SK-N-SH treated with all-trans-retinoic acid at 6 μM for 48 hours (cell line): ENCODE measurements around the gene RAB4A.

Experiments used
- ATAC-seq: fragments of 200-7000 bp; cut with Tn5 transposase; 3 replicates; pipeline ENCODE4 v1.9.1; 2020; ENCODE audit warnings: mild to moderate bottlenecking, moderate library complexity
- ARNTL ChIP-seq: fragments of 450-650 bp; formaldehyde crosslinking; IDR thresholded peaks from 2 replicates; pipeline ENCODE4 v1.5.0; 2020; ENCODE audit warnings: low read depth, mild to moderate bottlenecking, moderate library complexity, borderline replicate concordance
- BACH2 ChIP-seq: fragments of 250-450 bp; sonication (Bioruptor Pico); IDR thresholded peaks from 2 replicates; pipeline ENCODE4 v1.9.0; 2021; ENCODE audit warnings: mild to moderate bottlenecking, borderline replicate concordance
- CREB5 ChIP-seq: fragments of 250-450 bp; sonication (Bioruptor Pico); IDR thresholded peaks from 2 replicates; pipeline ENCODE4 v1.5.1; 2020; ENCODE audit warnings: low read depth, mild to moderate bottlenecking, moderate library complexity
- CSDC2 ChIP-seq: fragments of 250-450 bp; sonication (Bioruptor Pico); IDR thresholded peaks from 2 replicates; pipeline ENCODE4 v1.5.0; 2020; ENCODE audit warnings: mild to moderate bottlenecking, moderate library complexity
- CSRNP3 ChIP-seq: fragments of 250-450 bp; sonication (Bioruptor Pico); IDR thresholded peaks from 2 replicates; pipeline ENCODE4 v1.5.1; 2021; ENCODE audit warnings: mild to moderate bottlenecking, moderate library complexity
- ESRRG ChIP-seq: fragments of 250-450 bp; sonication (Bioruptor Pico); IDR thresholded peaks from 2 replicates; pipeline ENCODE4 v1.6.1; 2021; ENCODE audit warnings: mild to moderate bottlenecking
- GLIS3 ChIP-seq: fragments of 250-450 bp; sonication (Bioruptor Pico); IDR thresholded peaks from 2 replicates; pipeline ENCODE4 v1.5.0; 2020; ENCODE audit warnings: mild to moderate bottlenecking, moderate library complexity
- ISL1 ChIP-seq: fragments of 250-450 bp; sonication (Bioruptor Pico); IDR thresholded peaks from 2 replicates; pipeline ENCODE4 v2.1.2; 2022; ENCODE audit warnings: mild to moderate bottlenecking, moderate library complexity
- OSR1 ChIP-seq: fragments of 250-450 bp; sonication (Bioruptor Pico); IDR thresholded peaks from 2 replicates; pipeline ENCODE4 v1.8.0; 2022; ENCODE audit warnings: moderate library complexity, mild to moderate bottlenecking, inconsistent platforms
- PATZ1 ChIP-seq: fragments of 250-450 bp; sonication (Bioruptor Pico); IDR thresholded peaks from 2 replicates; pipeline ENCODE4 v1.8.0; 2020; ENCODE audit warnings: mild to moderate bottlenecking, moderate library complexity, borderline replicate concordance
- RARB ChIP-seq: fragments of 250-450 bp; sonication (Bioruptor Pico); IDR thresholded peaks from 2 replicates; pipeline ENCODE4 v1.8.0; 2021; ENCODE audit warnings: mild to moderate bottlenecking, moderate library complexity
- TCF4 ChIP-seq: fragments of 250-450 bp; sonication (Bioruptor Pico); IDR thresholded peaks from 2 replicates; pipeline ENCODE4 v1.8.0; 2021; ENCODE audit warnings: mild to moderate bottlenecking, moderate library complexity, borderline replicate concordance
- TOX ChIP-seq: fragments of 250-450 bp; sonication (Bioruptor Pico); IDR thresholded peaks from 2 replicates; pipeline ENCODE4 v1.8.0; 2021; ENCODE audit warnings: mild to moderate bottlenecking, moderate library complexity, borderline replicate concordance
- ZC3H10 ChIP-seq: fragments of 250-450 bp; sonication (Bioruptor Pico); IDR thresholded peaks from 2 replicates; pipeline ENCODE4 v1.5.1; 2021; ENCODE audit warnings: mild to moderate bottlenecking, moderate library complexity
- ZFP3 ChIP-seq: fragments of 250-450 bp; sonication (Bioruptor Pico); IDR thresholded peaks from 2 replicates; pipeline ENCODE4 v1.5.0; 2020; ENCODE audit warnings: mild to moderate bottlenecking, moderate library complexity
- ZFP30 ChIP-seq: fragments of 450-650 bp; formaldehyde crosslinking; IDR thresholded peaks from 2 replicates; pipeline ENCODE4 v1.5.0; 2022; ENCODE audit warnings: mild to moderate bottlenecking, moderate library complexity
- ZNF565 ChIP-seq: fragments of 450-650 bp; formaldehyde crosslinking; conservative IDR thresholded peaks from 2 replicates; pipeline ENCODE4 v1.5.0; 2020; ENCODE audit warnings: low read depth, mild to moderate bottlenecking, moderate library complexity
- ZNF70 ChIP-seq: fragments of 450-650 bp; formaldehyde crosslinking; IDR thresholded peaks from 2 replicates; pipeline ENCODE4 v1.5.0; 2020; ENCODE audit warnings: mild to moderate bottlenecking, moderate library complexity
- ZNF8 ChIP-seq: fragments of 450-650 bp; formaldehyde crosslinking; IDR thresholded peaks from 2 replicates; pipeline ENCODE4 v1.5.0; 2020; ENCODE audit warnings: mild to moderate bottlenecking, moderate library complexity
- TF ChIP-seq, protein P1 (sequence below): fragments of 250-450 bp; sonication (Bioruptor Pico); IDR thresholded peaks from 2 replicates; pipeline ENCODE4 v1.8.0; 2021; ENCODE audit warnings: low read depth, mild to moderate bottlenecking, moderate library complexity, borderline replicate concordance
- TF ChIP-seq, protein P2 (sequence below): fragments of 250-450 bp; sonication (Bioruptor Pico); IDR thresholded peaks from 2 replicates; pipeline ENCODE4 v1.5.0; 2020; ENCODE audit warnings: mild to moderate bottlenecking, moderate library complexity

Gene RAB4A

GRCh38 chr1:229226796-229227195 is 44.1 kb upstream of the RAB4A start:
- no peak for ATAC-seq
- TF ChIP-seq RARB (CRISPR knock-in tag) (no peak), CREB5 (CRISPR knock-in tag) (no peak), PATZ1 (no peak), TOX (no peak), ZC3H10 (CRISPR knock-in tag) (no peak), ZNF70 (CRISPR knock-in tag) (no peak), CSDC2 (CRISPR knock-in tag) (no peak), CSRNP3 (CRISPR knock-in tag) (no peak), ISL1 (CRISPR knock-in tag) (no peak), TCF4 (CRISPR knock-in tag) (no peak)
- TF ChIP-seq, protein P1, sequence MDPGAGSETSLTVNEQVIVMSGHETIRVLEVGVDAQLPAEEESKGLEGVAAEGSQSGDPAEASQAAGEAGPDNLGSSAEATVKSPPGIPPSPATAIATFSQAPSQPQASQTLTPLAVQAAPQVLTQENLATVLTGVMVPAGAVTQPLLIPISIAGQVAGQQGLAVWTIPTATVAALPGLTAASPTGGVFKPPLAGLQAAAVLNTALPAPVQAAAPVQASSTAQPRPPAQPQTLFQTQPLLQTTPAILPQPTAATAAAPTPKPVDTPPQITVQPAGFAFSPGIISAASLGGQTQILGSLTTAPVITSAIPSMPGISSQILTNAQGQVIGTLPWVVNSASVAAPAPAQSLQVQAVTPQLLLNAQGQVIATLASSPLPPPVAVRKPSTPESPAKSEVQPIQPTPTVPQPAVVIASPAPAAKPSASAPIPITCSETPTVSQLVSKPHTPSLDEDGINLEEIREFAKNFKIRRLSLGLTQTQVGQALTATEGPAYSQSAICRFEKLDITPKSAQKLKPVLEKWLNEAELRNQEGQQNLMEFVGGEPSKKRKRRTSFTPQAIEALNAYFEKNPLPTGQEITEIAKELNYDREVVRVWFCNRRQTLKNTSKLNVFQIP (CRISPR knock-in tag), result no peak

DNA sequence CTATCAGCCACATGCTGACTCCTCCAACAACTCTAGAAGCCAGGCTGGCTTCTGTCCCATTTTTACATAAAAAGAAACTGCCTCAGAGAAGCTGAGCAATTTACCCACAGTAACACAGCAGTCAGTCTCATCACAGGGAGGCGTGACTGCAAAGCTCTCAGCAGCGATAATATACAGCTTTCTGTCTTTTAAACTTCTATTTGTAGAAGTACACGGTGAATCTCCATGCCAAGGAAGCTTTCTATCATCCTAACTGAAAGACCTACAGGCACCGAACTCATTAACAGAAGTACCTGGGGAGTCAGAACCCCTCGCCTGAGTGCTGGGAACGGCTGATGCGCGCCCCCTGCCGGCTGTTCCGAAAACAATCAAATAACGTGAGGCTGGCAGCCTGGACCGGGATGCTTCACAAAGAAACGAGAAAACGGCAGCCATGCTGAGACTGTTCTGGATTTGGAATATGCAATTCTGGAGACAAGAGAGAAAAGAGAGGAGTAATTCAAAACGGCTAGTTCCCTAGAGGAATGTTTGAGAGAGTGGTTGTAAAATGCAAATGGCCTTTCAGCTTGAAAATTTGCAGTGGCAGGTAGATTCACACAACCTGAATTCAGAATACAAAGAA is 43.5 kb upstream of the RAB4A start:
- TF ChIP-seq ZFP3 (CRISPR knock-in tag), result no peak
- TF ChIP-seq PATZ1, result no peak
- no peak for TF ChIP-seq ZNF70 (CRISPR knock-in tag)
- TF ChIP-seq OSR1 (CRISPR knock-in tag), result no peak
- no peak for TF ChIP-seq ARNTL (CRISPR knock-in tag)
- no peak for TF ChIP-seq ISL1 (CRISPR knock-in tag)
- no peak for TF ChIP-seq GLIS3 (CRISPR knock-in tag)
- peak; percentile 91 for ATAC-seq

GRCh38 chr1:229228522-229228921 is 42.4 kb upstream of the RAB4A start:
- no peak for ATAC-seq
- TF ChIP-seq ARNTL (CRISPR knock-in tag) (no peak), ZC3H10 (CRISPR knock-in tag) (no peak), ESRRG (CRISPR knock-in tag) (no peak), CSRNP3 (CRISPR knock-in tag) (no peak), ZNF70 (CRISPR knock-in tag) (no peak), ZFP30 (CRISPR knock-in tag) (no peak), ZNF8 (no peak), CREB5 (CRISPR knock-in tag) (no peak), ZNF565 (CRISPR knock-in tag) (no peak), TOX (no peak), BACH2 (CRISPR knock-in tag) (no peak), RARB (CRISPR knock-in tag) (no peak), PATZ1 (no peak)
- TF ChIP-seq, protein P2, sequence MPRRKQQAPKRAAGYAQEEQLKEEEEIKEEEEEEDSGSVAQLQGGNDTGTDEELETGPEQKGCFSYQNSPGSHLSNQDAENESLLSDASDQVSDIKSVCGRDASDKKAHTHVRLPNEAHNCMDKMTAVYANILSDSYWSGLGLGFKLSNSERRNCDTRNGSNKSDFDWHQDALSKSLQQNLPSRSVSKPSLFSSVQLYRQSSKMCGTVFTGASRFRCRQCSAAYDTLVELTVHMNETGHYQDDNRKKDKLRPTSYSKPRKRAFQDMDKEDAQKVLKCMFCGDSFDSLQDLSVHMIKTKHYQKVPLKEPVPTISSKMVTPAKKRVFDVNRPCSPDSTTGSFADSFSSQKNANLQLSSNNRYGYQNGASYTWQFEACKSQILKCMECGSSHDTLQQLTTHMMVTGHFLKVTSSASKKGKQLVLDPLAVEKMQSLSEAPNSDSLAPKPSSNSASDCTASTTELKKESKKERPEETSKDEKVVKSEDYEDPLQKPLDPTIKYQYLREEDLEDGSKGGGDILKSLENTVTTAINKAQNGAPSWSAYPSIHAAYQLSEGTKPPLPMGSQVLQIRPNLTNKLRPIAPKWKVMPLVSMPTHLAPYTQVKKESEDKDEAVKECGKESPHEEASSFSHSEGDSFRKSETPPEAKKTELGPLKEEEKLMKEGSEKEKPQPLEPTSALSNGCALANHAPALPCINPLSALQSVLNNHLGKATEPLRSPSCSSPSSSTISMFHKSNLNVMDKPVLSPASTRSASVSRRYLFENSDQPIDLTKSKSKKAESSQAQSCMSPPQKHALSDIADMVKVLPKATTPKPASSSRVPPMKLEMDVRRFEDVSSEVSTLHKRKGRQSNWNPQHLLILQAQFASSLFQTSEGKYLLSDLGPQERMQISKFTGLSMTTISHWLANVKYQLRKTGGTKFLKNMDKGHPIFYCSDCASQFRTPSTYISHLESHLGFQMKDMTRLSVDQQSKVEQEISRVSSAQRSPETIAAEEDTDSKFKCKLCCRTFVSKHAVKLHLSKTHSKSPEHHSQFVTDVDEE (CRISPR knock-in tag), result no peak
